Esophagus (tissue), 2 donors: ENCODE data around the gene CCDC169. TPM values are rescaled to one million over a fixed set of nuclear protein-coding genes. Genes with fewer than 3 reads are reported as not detected.
"Not testable (repeated sequence)": the region's sequence is repeated elsewhere in the genome, so short reads cannot be mapped to it uniquely, and the experiment has no call there.

Source experiments
- H3K27ac ChIP-seq, 2 donors: one replicate each; pipeline ENCODE4 v1.5.1; 2013; ENCODE audit warnings: low read depth in 2 of 2, mild to moderate bottlenecking in 2 of 2, inconsistent platforms in 1 of 2, low read length in 1 of 2, moderate library complexity in 1 of 2
- H3K27me3 ChIP-seq, 2 donors: one replicate each; pipeline ENCODE4 v1.6.1; 2013; ENCODE audit warnings: low read length in 2 of 2, control low read depth in 1 of 2, mild to moderate bottlenecking in 1 of 2; ENCODE audit not compliant: insufficient read depth in 2 of 2, control insufficient read depth in 1 of 2
- H3K36me3 ChIP-seq, 2 donors: one replicate each; pipeline ENCODE4 v1.6.1; 2013; ENCODE audit warnings: low read length in 1 of 2; ENCODE audit not compliant: control insufficient read depth in 2 of 2, insufficient read depth in 2 of 2
- H3K4me1 ChIP-seq, 2 donors: one replicate each; pipeline ENCODE4 v1.6.1; 2013; ENCODE audit warnings: low read length in 1 of 2; ENCODE audit not compliant: control insufficient read depth in 2 of 2, insufficient read depth in 2 of 2
- H3K4me3 ChIP-seq, 2 donors: one replicate each; pipeline ENCODE4 v1.5.1; 2013; ENCODE audit warnings: low read length in 2 of 2, mild to moderate bottlenecking in 2 of 2, low read depth in 1 of 2, moderate library complexity in 1 of 2
- H3K9me3 ChIP-seq, 2 donors: one replicate each; pipeline ENCODE4 v1.6.1; 2013; ENCODE audit warnings: mild to moderate bottlenecking in 2 of 2, low read depth in 1 of 2, low read length in 1 of 2, moderate library complexity in 1 of 2; ENCODE audit not compliant: control insufficient read depth in 2 of 2, insufficient read depth in 1 of 2
- WGBS, 2 donors: extraction: QIAGEN DNeasy Blood & Tissue Kit; methylation state at CpG; one replicate each; pipeline ENCODE4 v1.1.7; 2013; 5-methylcytosine and 5-hydroxymethylcytosine counted together
- polyA plus RNA-seq, 2 donors: library from polyadenylated mRNA; stranded (reverse); fragments of 200-250 nt; gene quantifications; one replicate each; pipeline ENCODE4 v1.2.3, GENCODE V29; 2013
- donor health status: healthy with polysubstance abuse.
- donor health status: Bipolar disorder and iron deficiency.

The CCDC169 gene
- polyA plus RNA-seq, 2 donors, result 0.12 to 0.22 TPM

- WGBS, 2 donors, result 92 to 95% methylated on average over 3 of the region's 3 CpGs
- no peaks in the 10 kb centered on the region for H3K4me1 ChIP-seq
- peaks cover 0 to 5% of the 10 kb centered on the region in 2 donors for H3K36me3 ChIP-seq
- H3K27ac ChIP-seq, result no peak overlapping the region
- H3K9me3 ChIP-seq, result no peaks in the 10 kb centered on the region
- H3K4me3 ChIP-seq, result no peak overlapping the region
- no peaks in the 10 kb centered on the region for H3K27me3 ChIP-seq
These were observed 25.8 kb upstream of the CCDC169 start for GRCh38 chr13:36323408-36323807.

DNA sequence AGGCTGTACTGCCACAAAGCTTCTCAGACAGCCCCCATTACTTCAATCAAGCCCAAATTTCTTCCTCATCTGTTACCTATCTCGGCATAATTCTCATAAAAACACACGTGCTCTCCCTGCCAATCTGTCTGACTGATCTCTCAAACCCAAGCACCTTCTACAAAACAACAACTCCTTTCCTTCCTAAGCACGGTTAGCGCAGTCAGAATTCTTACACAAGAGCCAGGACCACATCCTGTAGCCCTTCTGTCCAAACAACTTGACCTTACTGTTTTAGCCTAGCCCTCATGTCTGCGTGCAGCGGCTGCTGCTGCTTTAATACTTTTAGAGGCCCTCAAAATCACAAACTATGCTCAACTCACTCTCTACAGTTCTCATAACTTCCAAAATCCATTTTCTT lies 22.2 kb upstream of the CCDC169 start:
- H3K4me3 ChIP-seq, H3K27ac ChIP-seq, H3K4me1 ChIP-seq, H3K9me3 ChIP-seq, H3K27me3 ChIP-seq, H3K36me3 ChIP-seq: not testable (repeated sequence)
- WGBS, 2 donors, result 72 to 77% methylated on average over 5 to 6 of the region's 6 CpGs

GRCh38 chr13:36313047-36313969 lies 15.7 kb upstream of the CCDC169 start:
- Histone ChIP-seq H3K27me3 (no peaks in the 10 kb centered on the region), H3K27ac (no peak overlapping the region), H3K4me1 (no peaks in the 10 kb centered on the region), H3K9me3 (no peaks in the 10 kb centered on the region), H3K4me3 (no peak overlapping the region), H3K36me3 (peaks cover 0 to 9% of the 10 kb centered on the region in 2 donors)
- WGBS, 2 donors, result 72 to 78% methylated on average over 3 of the region's 3 CpGs

- Histone ChIP-seq H3K9me3 (no peaks in the 10 kb centered on the region), H3K27ac (no peak overlapping the region), H3K36me3 (peaks cover 0 to 9% of the 10 kb centered on the region in 2 donors), H3K4me3 (no peak overlapping the region), H3K27me3 (no peaks in the 10 kb centered on the region), H3K4me1 (no peaks in the 10 kb centered on the region)
- WGBS, 2 donors, result 91% methylated on average over 7 of the region's 7 CpGs
These were observed 12.9 kb upstream of the CCDC169 start for GRCh38 chr13:36310417-36311108.

DNA sequence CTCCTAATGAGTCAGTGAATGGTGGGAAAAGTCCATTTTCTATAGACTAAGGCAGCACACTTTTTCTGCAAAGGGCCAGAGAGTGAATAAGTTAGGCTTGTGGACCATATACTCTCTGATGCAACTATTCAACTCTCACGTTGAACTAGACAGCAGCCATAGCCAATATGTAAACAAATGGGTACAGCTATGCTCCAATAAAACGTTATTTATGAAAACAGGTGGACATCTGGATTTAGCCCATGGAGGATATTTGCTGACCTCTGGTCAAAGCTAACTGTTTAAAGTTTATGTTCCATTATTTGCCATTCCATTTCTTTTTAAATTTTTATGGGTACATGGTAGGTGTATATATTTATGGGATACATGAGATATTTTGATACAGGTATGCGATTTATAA lies 4.7 kb upstream of the CCDC169 start:
- H3K9me3 ChIP-seq, result no peaks in the 10 kb centered on the region
- H3K27me3 ChIP-seq, result no peaks in the 10 kb centered on the region
- H3K4me3 ChIP-seq, result no peak overlapping the region
- no peaks in the 10 kb centered on the region for H3K4me1 ChIP-seq
- H3K27ac ChIP-seq, result no peak overlapping the region
- H3K36me3 ChIP-seq, result no peaks in the 10 kb centered on the region
- 65 to 68% methylated on average over 3 of the region's 3 CpGs for WGBS, 2 donors

DNA sequence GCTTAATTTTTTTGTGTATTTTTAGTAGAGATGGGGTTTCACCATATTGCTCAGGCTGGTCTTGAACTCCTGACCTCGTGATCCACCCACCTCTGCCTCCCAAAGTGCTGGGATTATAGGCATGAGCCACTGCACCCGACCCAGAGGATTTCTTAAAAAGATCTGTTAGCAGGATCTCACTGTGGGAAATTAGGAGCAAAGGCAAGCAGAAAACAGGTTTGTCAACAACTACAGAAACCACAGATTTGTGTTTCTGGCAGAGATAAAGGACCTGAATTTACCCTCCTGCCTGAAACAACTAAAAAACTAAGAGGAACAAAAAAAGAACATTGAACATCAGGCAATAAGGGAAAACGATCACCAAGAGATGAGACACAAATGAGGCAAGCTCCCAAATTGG lies 1.9 kb upstream of the CCDC169 start:
- H3K4me1 ChIP-seq, H3K27ac ChIP-seq, H3K27me3 ChIP-seq, H3K36me3 ChIP-seq, H3K4me3 ChIP-seq, H3K9me3 ChIP-seq: not testable (repeated sequence)
- 40 to 43% methylated on average over 3 of the region's 3 CpGs for WGBS, 2 donors

DNA sequence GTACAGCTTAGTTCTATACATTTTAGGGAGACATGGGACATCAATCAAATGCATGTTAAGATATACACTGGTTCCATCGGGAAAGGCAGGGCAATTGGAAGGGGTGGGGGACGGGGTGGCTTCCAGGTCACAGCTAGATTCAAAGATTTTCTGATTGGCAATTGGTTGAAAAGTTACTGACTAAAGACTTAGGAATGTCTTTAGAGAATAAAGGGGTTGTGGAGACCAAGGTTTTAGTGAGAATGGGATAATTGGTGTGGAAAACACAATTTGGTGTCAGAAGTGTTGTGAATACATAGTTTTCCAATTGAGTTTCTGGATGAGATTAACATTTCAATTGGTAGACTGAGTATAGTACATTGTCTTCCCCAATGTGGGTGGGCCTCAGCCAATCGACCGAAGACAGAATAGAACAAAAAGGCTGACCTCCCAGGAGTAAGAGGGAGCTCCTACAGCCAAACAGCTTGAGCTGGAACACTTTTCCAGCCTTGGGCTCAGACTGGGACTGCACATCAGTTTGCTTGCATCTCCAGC lies 988 bp upstream of the CCDC169 start:
- Histone ChIP-seq H3K27me3 (no peaks in the 10 kb centered on the region), H3K4me1 (no peaks in the 10 kb centered on the region), H3K27ac (no peak overlapping the region), H3K9me3 (no peaks in the 10 kb centered on the region), H3K36me3 (no peaks in the 10 kb centered on the region), H3K4me3 (no peak overlapping the region)
- 27 to 35% methylated on average over 4 of the region's 4 CpGs for WGBS, 2 donors

GRCh38 chr13:36294096-36294495 lies 3.5 kb downstream of the CCDC169 start:
- WGBS, 2 donors, result 54 to 66% methylated on average over 3 of the region's 3 CpGs

GRCh38 chr13:36293497-36293896 lies 4.1 kb downstream of the CCDC169 start:
- no peak overlapping the region for H3K4me3 ChIP-seq
- 91 to 92% methylated on average over 1 of the region's 1 CpG for WGBS, 2 donors
- no peaks in the 10 kb centered on the region for H3K9me3 ChIP-seq
- no peaks in the 10 kb centered on the region for H3K36me3 ChIP-seq
- H3K4me1 ChIP-seq, result no peaks in the 10 kb centered on the region
- H3K27ac ChIP-seq, result no peak overlapping the region
- H3K27me3 ChIP-seq, result no peaks in the 10 kb centered on the region

More at GRCh38 chr13:36294096-36294495, 3.5 kb downstream of the CCDC169 start:
- no peak overlapping the region for H3K4me3 ChIP-seq
- H3K9me3 ChIP-seq, result no peaks in the 10 kb centered on the region
- H3K36me3 ChIP-seq, result no peaks in the 10 kb centered on the region
- H3K4me1 ChIP-seq, result no peaks in the 10 kb centered on the region
- H3K27ac ChIP-seq, result no peak overlapping the region
- H3K27me3 ChIP-seq, result no peaks in the 10 kb centered on the region
